ENCODE results near the gene C11orf42. TPM values are rescaled to one million over a fixed set of nuclear protein-coding genes. Genes with fewer than 3 reads are reported as not detected.

C11orf42 gene
- total and polyA plus RNA-seq, 4 donors: not detected

- TF ChIP-seq, protein P1, sequence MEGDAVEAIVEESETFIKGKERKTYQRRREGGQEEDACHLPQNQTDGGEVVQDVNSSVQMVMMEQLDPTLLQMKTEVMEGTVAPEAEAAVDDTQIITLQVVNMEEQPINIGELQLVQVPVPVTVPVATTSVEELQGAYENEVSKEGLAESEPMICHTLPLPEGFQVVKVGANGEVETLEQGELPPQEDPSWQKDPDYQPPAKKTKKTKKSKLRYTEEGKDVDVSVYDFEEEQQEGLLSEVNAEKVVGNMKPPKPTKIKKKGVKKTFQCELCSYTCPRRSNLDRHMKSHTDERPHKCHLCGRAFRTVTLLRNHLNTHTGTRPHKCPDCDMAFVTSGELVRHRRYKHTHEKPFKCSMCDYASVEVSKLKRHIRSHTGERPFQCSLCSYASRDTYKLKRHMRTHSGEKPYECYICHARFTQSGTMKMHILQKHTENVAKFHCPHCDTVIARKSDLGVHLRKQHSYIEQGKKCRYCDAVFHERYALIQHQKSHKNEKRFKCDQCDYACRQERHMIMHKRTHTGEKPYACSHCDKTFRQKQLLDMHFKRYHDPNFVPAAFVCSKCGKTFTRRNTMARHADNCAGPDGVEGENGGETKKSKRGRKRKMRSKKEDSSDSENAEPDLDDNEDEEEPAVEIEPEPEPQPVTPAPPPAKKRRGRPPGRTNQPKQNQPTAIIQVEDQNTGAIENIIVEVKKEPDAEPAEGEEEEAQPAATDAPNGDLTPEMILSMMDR (IDR thresholded peaks at IDR 0.05; ENCODE audit: control extremely low read depth, extremely low read depth): no peak
- Histone ChIP-seq H3K4me3 (no peak overlapping the region), H3K27ac (ENCODE audit: low read depth in 1 of 2, low read length in 1 of 2) (no peak overlapping the region), H3K36me3 (ENCODE audit: control insufficient read depth in 4 of 4, insufficient read depth in 4 of 4, low read length in 4 of 4) (peaks cover 9 to 25% (median 16%) of the 10 kb centered on the region in 4 donors), H3K4me1 (ENCODE audit: control insufficient read depth in 5 of 5, insufficient read depth in 5 of 5, low read length in 5 of 5) (no peaks in the 10 kb centered on the region), H3K27me3 (ENCODE audit: control insufficient read depth in 3 of 3, insufficient read depth in 3 of 3, low read length in 2 of 3) (no peaks in the 10 kb centered on the region), H3K9ac (ENCODE audit: insufficient read depth in 1 of 2, low read length in 2 of 2) (no peak overlapping the region), H3K9me3 (ENCODE audit: control insufficient read depth in 4 of 4, insufficient read depth in 3 of 4, low read length in 3 of 4) (no peaks in the 10 kb centered on the region)
- WGBS, 2 donors: 77 to 83% methylated on average over 3 of the region's 3 CpGs
- no peak for DNase-seq
- ATAC-seq (ENCODE audit: insufficient read depth, low FRiP score): no peak
These were observed 1.3 kb downstream of the C11orf42 start for GRCh38 chr11:6206456-6207180.

GRCh38 chr11:6209801-6210200, 4.4 kb downstream of the C11orf42 start:
- TF ChIP-seq, protein P1 (IDR thresholded peaks at IDR 0.05; ENCODE audit: control extremely low read depth, extremely low read depth): no peak
- Histone ChIP-seq H3K4me3 (no peak overlapping the region), H3K9me3 (ENCODE audit: control insufficient read depth in 4 of 4, insufficient read depth in 3 of 4, low read length in 3 of 4) (no peaks in the 10 kb centered on the region), H3K36me3 (ENCODE audit: control insufficient read depth in 4 of 4, insufficient read depth in 4 of 4, low read length in 4 of 4) (peaks cover 19 to 36% (median 27%) of the 10 kb centered on the region in 4 donors), H3K9ac (ENCODE audit: insufficient read depth in 1 of 2, low read length in 2 of 2) (no peak overlapping the region), H3K27me3 (ENCODE audit: control insufficient read depth in 3 of 3, insufficient read depth in 3 of 3, low read length in 2 of 3) (no peaks in the 10 kb centered on the region), H3K27ac (ENCODE audit: low read depth in 1 of 2, low read length in 1 of 2) (no peak overlapping the region), H3K4me1 (ENCODE audit: control insufficient read depth in 5 of 5, insufficient read depth in 5 of 5, low read length in 5 of 5) (no peaks in the 10 kb centered on the region)
- 97 to 98% methylated on average over 12 of the region's 12 CpGs for WGBS, 2 donors
- ATAC-seq (ENCODE audit: insufficient read depth, low FRiP score) (no peak), DNase-seq (no peak)

DNA sequence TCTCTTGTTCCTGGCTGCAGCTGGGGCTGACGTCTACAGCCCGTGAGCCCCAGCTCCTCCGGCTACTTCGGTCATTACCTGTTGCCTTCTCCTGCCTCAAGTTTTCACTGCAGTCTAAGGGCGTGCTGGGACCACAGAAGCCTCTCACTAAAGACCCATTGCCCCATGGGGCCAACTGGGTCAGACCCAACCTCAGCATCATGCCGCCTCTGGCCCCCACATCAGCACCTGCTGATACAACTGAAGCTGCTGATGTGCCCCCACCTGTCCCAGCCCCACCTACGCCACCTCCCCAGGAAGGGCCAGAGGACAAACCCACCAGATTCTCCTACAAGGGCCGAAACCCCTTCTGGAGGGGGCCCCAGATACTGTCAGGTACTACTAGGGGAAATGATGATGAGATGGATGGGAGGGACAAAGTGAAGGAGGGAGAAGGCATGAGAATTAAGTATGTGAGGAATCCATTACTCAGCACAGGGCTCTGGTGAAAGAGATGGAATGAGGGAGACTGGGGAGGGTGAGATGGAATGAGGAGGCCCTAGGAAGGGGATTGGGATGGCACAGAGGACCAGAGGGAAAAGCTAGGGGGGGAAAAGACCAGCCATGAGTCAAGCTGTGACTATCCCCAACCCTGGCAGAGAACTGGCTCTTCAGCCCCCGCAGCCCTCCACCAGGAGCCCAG, 5.1 kb downstream of the C11orf42 start:
- ATAC-seq (ENCODE audit: insufficient read depth, low FRiP score) (no peak), DNase-seq (no peak)
- H3K4me1 ChIP-seq (ENCODE audit: control insufficient read depth in 5 of 5, insufficient read depth in 5 of 5, low read length in 5 of 5): no peaks in the 10 kb centered on the region
- no peak overlapping the region for H3K27ac ChIP-seq (ENCODE audit: low read depth in 1 of 2, low read length in 1 of 2)
- WGBS, 2 donors: 97 to 99% methylated on average over 9 of the region's 9 CpGs
- H3K27me3 ChIP-seq (ENCODE audit: control insufficient read depth in 3 of 3, insufficient read depth in 3 of 3, low read length in 2 of 3): no peaks in the 10 kb centered on the region
- H3K36me3 ChIP-seq (ENCODE audit: control insufficient read depth in 4 of 4, insufficient read depth in 4 of 4, low read length in 4 of 4): peaks cover 19 to 36% (median 27%) of the 10 kb centered on the region in 4 donors
- no peaks in the 10 kb centered on the region for H3K9me3 ChIP-seq (ENCODE audit: control insufficient read depth in 4 of 4, insufficient read depth in 3 of 4, low read length in 3 of 4)
- H3K9ac ChIP-seq (ENCODE audit: insufficient read depth in 1 of 2, low read length in 2 of 2): no peak overlapping the region
- TF ChIP-seq, protein P1 (IDR thresholded peaks at IDR 0.05; ENCODE audit: control extremely low read depth, extremely low read depth): no peak
- no peak overlapping the region for H3K4me3 ChIP-seq

Data from lung (tissue), 12 donors.